Left ventricle myocardium inferior (tissue), 1 donor: ENCODE results near the gene NKAIN2. TPM values are rescaled to one million over a fixed set of nuclear protein-coding genes. Genes with fewer than 3 reads are reported as not detected.
A peak's percentile ranks its signal among the peaks of the same experiment; 100 is the strongest.

Source experiments
- DNase-seq: peaks from one replicate; pipeline ENCODE4 v3.0.0-alpha.2; 2020
- H3K27ac ChIP-seq: fragments of 200-600 bp; replicated peaks from 2 replicates; pipeline ENCODE4 v1.8.0; 2021
- H3K27me3 ChIP-seq: fragments of 200-600 bp; 2 replicates; pipeline ENCODE4 v1.8.0; 2021; ENCODE audit warnings: low read depth
- H3K36me3 ChIP-seq: fragments of 200-600 bp; 2 replicates; pipeline ENCODE4 v1.8.0; 2021
- H3K4me1 ChIP-seq: fragments of 200-600 bp; 2 replicates; pipeline ENCODE4 v1.8.0; 2021
- H3K4me3 ChIP-seq: fragments of 200-600 bp; 2 replicates; pipeline ENCODE4 v1.8.0; 2021; ENCODE audit warnings: mild to moderate bottlenecking, moderate library complexity
- H3K9me3 ChIP-seq: fragments of 200-600 bp; replicated peaks from 2 replicates; pipeline ENCODE4 v1.8.0; 2021
- intact Hi-C: fragments of 100-400 bp; cut with micrococcal nuclease; formaldehyde crosslinking; loops from one replicate; pipeline ENCODE4 v1.11.0; 2022
- total RNA-seq: library from RNA; stranded (reverse); fragmentation: NEBNext Ultra II Directional; extraction: Animal tissue kit (Norgen Biotek cat#: 25700); gene quantifications from one replicate; pipeline ENCODE4 v1.2.1, GENCODE V29; 2021
- TF ChIP-seq, protein P1 (sequence below): fragments of 200-600 bp; IDR thresholded peaks from 2 replicates; pipeline ENCODE4 v1.8.0; 2021; ENCODE audit warnings: antibody characterized with exemption, mild to moderate bottlenecking, borderline replicate concordance
- donor health status: DM: no; HTN: yes; CAD: no; lungs with severe emphysema.

Gene NKAIN2
- total RNA-seq, 1 donor from 2014 or later: 0.22 TPM

- no peak overlapping the region for H3K27ac ChIP-seq
These were observed 1019.8 kb downstream of the NKAIN2 start for GRCh38 chr6:124823240-124824111.

GRCh38 chr6:124825564-124825963, 1021.9 kb downstream of the NKAIN2 start:
- no peaks in the 10 kb centered on the region for H3K27me3 ChIP-seq
- no peak for DNase-seq
- H3K4me1 ChIP-seq: no peaks in the 10 kb centered on the region
- no peak overlapping the region for H3K4me3 ChIP-seq
- H3K27ac ChIP-seq: no peak overlapping the region
- TF ChIP-seq, protein P1, sequence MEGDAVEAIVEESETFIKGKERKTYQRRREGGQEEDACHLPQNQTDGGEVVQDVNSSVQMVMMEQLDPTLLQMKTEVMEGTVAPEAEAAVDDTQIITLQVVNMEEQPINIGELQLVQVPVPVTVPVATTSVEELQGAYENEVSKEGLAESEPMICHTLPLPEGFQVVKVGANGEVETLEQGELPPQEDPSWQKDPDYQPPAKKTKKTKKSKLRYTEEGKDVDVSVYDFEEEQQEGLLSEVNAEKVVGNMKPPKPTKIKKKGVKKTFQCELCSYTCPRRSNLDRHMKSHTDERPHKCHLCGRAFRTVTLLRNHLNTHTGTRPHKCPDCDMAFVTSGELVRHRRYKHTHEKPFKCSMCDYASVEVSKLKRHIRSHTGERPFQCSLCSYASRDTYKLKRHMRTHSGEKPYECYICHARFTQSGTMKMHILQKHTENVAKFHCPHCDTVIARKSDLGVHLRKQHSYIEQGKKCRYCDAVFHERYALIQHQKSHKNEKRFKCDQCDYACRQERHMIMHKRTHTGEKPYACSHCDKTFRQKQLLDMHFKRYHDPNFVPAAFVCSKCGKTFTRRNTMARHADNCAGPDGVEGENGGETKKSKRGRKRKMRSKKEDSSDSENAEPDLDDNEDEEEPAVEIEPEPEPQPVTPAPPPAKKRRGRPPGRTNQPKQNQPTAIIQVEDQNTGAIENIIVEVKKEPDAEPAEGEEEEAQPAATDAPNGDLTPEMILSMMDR: no peak
- H3K36me3 ChIP-seq: no peaks in the 10 kb centered on the region
- no peaks in the 10 kb centered on the region for H3K9me3 ChIP-seq
- intact Hi-C loops: no loop called here

More at GRCh38 chr6:124823240-124824111, 1019.8 kb downstream of the NKAIN2 start:
- no peak overlapping the region for H3K4me3 ChIP-seq
- H3K27me3 ChIP-seq: no peaks in the 10 kb centered on the region
- intact Hi-C loops: no loop called here
- no peak for DNase-seq
- no peaks in the 10 kb centered on the region for H3K9me3 ChIP-seq
- TF ChIP-seq, protein P1: no peak
- no peaks in the 10 kb centered on the region for H3K4me1 ChIP-seq
- H3K36me3 ChIP-seq: no peaks in the 10 kb centered on the region

GRCh38 chr6:124829822-124830221, 1026.2 kb downstream of the NKAIN2 start:
- Histone ChIP-seq H3K27ac (no peak overlapping the region), H3K27me3 (no peaks in the 10 kb centered on the region), H3K9me3 (no peaks in the 10 kb centered on the region), H3K4me3 (no peak overlapping the region), H3K36me3 (no peaks in the 10 kb centered on the region), H3K4me1 (no peaks in the 10 kb centered on the region)
- TF ChIP-seq, protein P1: no peak
- intact Hi-C loops: no loop called here
- no peak for DNase-seq

GRCh38 chr6:124830506-124830905, 1026.8 kb downstream of the NKAIN2 start:
- no peaks in the 10 kb centered on the region for H3K9me3 ChIP-seq
- H3K4me1 ChIP-seq: no peaks in the 10 kb centered on the region

DNA sequence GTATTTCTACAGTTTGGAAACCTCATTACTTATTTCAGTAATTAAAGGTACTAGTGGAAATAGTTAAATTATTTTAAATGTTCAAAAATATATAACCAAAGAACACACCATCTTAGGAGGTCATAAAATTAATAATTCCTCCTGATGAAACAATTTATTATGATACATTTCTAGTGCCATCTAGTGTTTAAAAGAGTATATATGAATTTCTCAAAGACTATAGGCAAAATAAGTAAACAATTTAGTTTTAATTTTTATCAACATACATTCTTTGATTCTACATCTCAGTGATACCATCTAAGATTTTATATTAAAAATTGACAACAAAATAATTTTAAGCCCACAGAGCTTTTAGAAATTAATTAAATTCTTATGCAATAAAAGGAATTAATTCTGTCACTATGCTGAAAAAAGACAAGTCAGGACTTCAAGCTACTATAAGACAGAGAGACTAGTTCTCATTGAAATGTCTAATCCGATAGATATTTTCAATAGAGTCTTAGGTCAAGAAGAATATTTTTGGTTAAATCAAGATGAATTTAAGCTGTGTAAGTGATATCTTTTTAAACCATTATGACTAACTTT, 1050.8 kb downstream of the NKAIN2 start:
- no peak for DNase-seq
- Histone ChIP-seq H3K9me3 (no peaks in the 10 kb centered on the region), H3K4me1 (no peaks in the 10 kb centered on the region), H3K27ac (no peak overlapping the region), H3K36me3 (no peaks in the 10 kb centered on the region), H3K4me3 (no peak overlapping the region), H3K27me3 (no peaks in the 10 kb centered on the region)
- intact Hi-C loops: no loop called here
- TF ChIP-seq, protein P1: peak; percentile 40

More at GRCh38 chr6:124830506-124830905, 1026.8 kb downstream of the NKAIN2 start:
- H3K36me3 ChIP-seq: no peaks in the 10 kb centered on the region
- no peak overlapping the region for H3K4me3 ChIP-seq
- no peaks in the 10 kb centered on the region for H3K27me3 ChIP-seq
- DNase-seq: no peak
- H3K27ac ChIP-seq: no peak overlapping the region
- intact Hi-C loops: no loop called here
- TF ChIP-seq, protein P1: no peak
